Esophagus muscularis mucosa (tissue), 4 donors: ENCODE measurements around the gene DNAH1. TPM values are rescaled to one million over a fixed set of nuclear protein-coding genes. Genes with fewer than 3 reads are reported as not detected.

Source experiments
- DNase-seq: peaks from one replicate; pipeline ENCODE4 v3.0.0-alpha.2; 2017; ENCODE audit errors: extremely low spot score
- H3K27ac ChIP-seq, 4 donors: fragments of 200-600 bp; sonication (generic); replicated peaks in 1 of 4; 1 replicate in 3 of 4; 2 replicates in 1 of 4; pipeline ENCODE4 v1.5.1; 2016 to 2019; ENCODE audit warnings: mild to moderate bottlenecking in 1 of 4
- H3K27me3 ChIP-seq, 4 donors: fragments of 200-600 bp; sonication (generic); one replicate each; pipeline versions ENCODE4 v1.5.1 to v1.6.0; 2016 to 2019
- H3K36me3 ChIP-seq, 4 donors: fragments of 200-600 bp; sonication (generic); one replicate each; pipeline ENCODE4 v1.5.1; 2016 to 2019
- H3K4me1 ChIP-seq, 4 donors: fragments of 200-600 bp; sonication (generic); one replicate each; pipeline ENCODE4 v1.5.1; 2016 to 2019
- H3K4me3 ChIP-seq, 4 donors: fragments of 200-600 bp; sonication (generic); 1 replicate in 2 of 4; 2 replicates in 2 of 4; pipeline ENCODE4 v1.5.1; 2016 to 2019; ENCODE audit warnings: mild to moderate bottlenecking in 4 of 4, moderate library complexity in 1 of 4
- H3K9me3 ChIP-seq, 4 donors: fragments of 200-600 bp; sonication (generic); 1 replicate in 3 of 4; 2 replicates in 1 of 4; pipeline ENCODE4 v1.5.1; 2016 to 2019
- EP300 ChIP-seq: sonication (generic); formaldehyde crosslinking; IDR thresholded peaks from one replicate; pipeline ENCODE4 v1.6.1; 2017; ENCODE audit warnings: antibody characterized with exemption
- POLR2A ChIP-seq: fragments of 450-650 bp; IDR thresholded peaks from one replicate; pipeline ENCODE4 v1.6.1; 2017; ENCODE audit warnings: antibody characterized with exemption, moderate library complexity, mild to moderate bottlenecking, low read depth
- POLR2AphosphoS5 ChIP-seq, 2 donors: sonication (generic); formaldehyde crosslinking; IDR thresholded peaks; one replicate each; pipeline ENCODE4 v1.6.1; 2017; ENCODE audit warnings: antibody characterized with exemption in 2 of 2
- WGBS: methylation state at CpG from one replicate; pipeline ENCODE4 v1.1.5; 2018; 5-methylcytosine and 5-hydroxymethylcytosine counted together
- intact Hi-C: fragments of 100-400 bp; cut with DNase I; formaldehyde crosslinking; loops from one replicate; pipeline ENCODE4 v1.15.1; 2023
- total RNA-seq, 4 donors: library from RNA; depleted of rRNA; stranded (reverse); fragments of >200 nt; gene quantifications; one replicate each; pipeline versions ENCODE4 v1.1.0 to v1.2.1, GENCODE V29; 2016
- TF ChIP-seq, protein P1 (sequence below), 3 experiments: fragments of 200-600 bp in 2 of 3; fragments of 450-650 bp in 1 of 3; sonication (generic) in 2 of 3; IDR thresholded peaks; one replicate each; pipeline ENCODE4 v1.5.1; 2017 to 2019; ENCODE audit warnings: antibody characterized with exemption in 3 of 3, mild to moderate bottlenecking in 2 of 3, moderate library complexity in 1 of 3

DNAH1 gene
- total RNA-seq, 4 donors from 2014 or later, result 3.4 to 5.4 (median 3.6) TPM

DNA sequence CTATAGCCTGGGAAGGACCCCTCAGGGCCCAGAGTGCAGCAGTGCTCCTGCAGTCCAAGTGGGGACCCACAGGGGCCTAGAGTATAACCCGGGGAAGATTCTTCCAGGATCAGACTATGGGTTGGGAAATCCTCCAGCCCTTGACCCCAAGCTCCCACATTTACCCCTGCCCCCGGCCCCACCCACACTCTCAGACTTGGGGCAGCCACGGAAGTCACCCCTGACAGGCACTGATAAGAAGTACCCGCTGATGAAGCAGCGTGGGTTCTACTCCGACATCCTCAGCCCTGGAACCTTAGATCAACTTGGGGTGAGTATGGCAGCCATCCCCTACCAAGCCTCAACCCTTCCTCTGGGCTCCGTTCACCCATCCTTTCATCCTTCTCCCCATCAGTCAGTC, 6.3 kb downstream of the DNAH1 start:
- intact Hi-C loops, result no loop called here
- H3K36me3 ChIP-seq, result no peaks in the 10 kb centered on the region
- H3K4me1 ChIP-seq, result peaks cover 8 to 15% (median 9%) of the 10 kb centered on the region in 4 donors
- no peaks in the 10 kb centered on the region for H3K27me3 ChIP-seq
- no peaks in the 10 kb centered on the region for H3K9me3 ChIP-seq
- no peak for DNase-seq
- no peak overlapping the region for H3K4me3 ChIP-seq
- WGBS, result 88% methylated on average over 7 of the region's 7 CpGs
- no peak overlapping the region for H3K27ac ChIP-seq
- TF ChIP-seq POLR2AphosphoS5 (IDR thresholded peaks at IDR 0.05) (no peak), EP300 (no peak), POLR2A (no peak)
- TF ChIP-seq, protein P1, sequence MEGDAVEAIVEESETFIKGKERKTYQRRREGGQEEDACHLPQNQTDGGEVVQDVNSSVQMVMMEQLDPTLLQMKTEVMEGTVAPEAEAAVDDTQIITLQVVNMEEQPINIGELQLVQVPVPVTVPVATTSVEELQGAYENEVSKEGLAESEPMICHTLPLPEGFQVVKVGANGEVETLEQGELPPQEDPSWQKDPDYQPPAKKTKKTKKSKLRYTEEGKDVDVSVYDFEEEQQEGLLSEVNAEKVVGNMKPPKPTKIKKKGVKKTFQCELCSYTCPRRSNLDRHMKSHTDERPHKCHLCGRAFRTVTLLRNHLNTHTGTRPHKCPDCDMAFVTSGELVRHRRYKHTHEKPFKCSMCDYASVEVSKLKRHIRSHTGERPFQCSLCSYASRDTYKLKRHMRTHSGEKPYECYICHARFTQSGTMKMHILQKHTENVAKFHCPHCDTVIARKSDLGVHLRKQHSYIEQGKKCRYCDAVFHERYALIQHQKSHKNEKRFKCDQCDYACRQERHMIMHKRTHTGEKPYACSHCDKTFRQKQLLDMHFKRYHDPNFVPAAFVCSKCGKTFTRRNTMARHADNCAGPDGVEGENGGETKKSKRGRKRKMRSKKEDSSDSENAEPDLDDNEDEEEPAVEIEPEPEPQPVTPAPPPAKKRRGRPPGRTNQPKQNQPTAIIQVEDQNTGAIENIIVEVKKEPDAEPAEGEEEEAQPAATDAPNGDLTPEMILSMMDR (IDR thresholded peaks at IDR 0.05), result no peak

DNA sequence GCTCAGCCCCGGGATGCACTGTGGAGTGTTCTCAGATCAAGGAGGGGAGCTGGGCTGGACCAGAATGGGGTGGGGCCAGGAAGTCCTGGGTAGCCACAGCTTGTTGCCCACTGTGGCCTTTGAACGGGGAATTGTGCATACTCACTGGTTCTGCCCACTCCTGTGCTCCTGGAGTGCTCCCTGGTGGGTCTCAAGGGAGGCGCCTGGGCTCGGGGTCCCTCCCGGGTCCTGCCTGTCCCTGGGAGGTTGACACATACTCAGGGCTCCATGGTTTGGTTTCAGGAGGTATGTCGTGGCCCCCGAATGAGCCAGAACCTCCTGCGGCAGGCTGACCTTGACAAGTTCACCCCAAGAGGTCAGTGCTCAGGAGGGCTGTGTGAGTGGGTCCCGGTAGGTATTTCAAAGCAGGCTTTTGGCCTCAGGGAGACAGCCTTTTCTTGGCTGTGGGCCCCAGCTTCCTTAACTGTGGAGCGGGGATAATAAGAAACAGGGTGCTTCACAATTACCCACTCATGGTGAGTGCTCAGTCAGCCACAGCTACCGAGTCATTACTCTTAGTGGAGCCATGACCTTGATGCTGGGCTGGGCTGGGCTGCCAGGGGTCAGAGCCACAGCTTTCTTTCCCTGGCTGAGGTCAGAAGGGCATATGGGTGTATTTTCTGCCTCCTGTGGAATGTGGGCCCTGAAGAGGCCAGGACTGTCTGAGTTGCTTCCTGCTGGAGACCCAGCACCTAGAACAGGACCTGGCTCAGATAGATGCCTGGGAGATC, 7.6 kb downstream of the DNAH1 start:
- H3K27me3 ChIP-seq, result no peaks in the 10 kb centered on the region
- TF ChIP-seq POLR2AphosphoS5 (IDR thresholded peaks at IDR 0.05), result no peak
- TF ChIP-seq, protein P1 (IDR thresholded peaks at IDR 0.05), result no peak
- peaks cover 0 to 3% (median 0%) of the 10 kb centered on the region in 4 donors for H3K36me3 ChIP-seq
- no peak for DNase-seq
- intact Hi-C loops, result no loop called here
- peaks cover 0 to 4% (median 0%) of the 10 kb centered on the region in 4 donors for H3K4me1 ChIP-seq
- no peak overlapping the region for H3K4me3 ChIP-seq
- H3K27ac ChIP-seq, result no peak overlapping the region
- H3K9me3 ChIP-seq, result no peaks in the 10 kb centered on the region
- WGBS, result 95% methylated on average over 4 of the region's 11 CpGs

DNA sequence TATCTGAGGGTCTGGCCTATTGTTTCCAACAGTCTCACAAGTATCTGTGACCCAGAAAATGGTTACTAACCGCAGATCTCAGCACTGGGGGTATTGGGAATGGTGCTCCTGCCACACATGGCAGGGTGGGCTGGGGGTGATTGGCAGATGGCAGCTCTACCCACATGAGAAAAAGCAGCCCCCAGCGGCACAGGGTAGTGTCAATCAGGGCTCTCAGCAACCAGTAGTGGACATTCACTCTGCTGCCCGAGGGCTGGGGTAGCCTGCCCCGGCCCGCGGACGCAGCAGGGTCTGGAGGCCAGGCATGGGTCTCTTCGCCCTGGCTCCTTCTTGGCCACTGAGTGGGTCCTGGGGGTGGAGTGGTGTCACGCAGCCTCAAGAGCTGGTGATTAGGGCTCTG, 8.6 kb downstream of the DNAH1 start:
- Histone ChIP-seq H3K27me3 (no peaks in the 10 kb centered on the region), H3K27ac (no peak overlapping the region), H3K9me3 (no peaks in the 10 kb centered on the region), H3K36me3 (peaks cover 0 to 4% (median 0%) of the 10 kb centered on the region in 4 donors), H3K4me3 (no peak overlapping the region), H3K4me1 (peaks cover 0 to 2% (median 0%) of the 10 kb centered on the region in 4 donors)
- TF ChIP-seq POLR2AphosphoS5 (IDR thresholded peaks at IDR 0.05) (no peak), POLR2A (no peak), EP300 (no peak)
- DNase-seq, result no peak
- 100% methylated on average over 1 of the region's 9 CpGs for WGBS
- intact Hi-C loops, result no loop called here

DNA sequence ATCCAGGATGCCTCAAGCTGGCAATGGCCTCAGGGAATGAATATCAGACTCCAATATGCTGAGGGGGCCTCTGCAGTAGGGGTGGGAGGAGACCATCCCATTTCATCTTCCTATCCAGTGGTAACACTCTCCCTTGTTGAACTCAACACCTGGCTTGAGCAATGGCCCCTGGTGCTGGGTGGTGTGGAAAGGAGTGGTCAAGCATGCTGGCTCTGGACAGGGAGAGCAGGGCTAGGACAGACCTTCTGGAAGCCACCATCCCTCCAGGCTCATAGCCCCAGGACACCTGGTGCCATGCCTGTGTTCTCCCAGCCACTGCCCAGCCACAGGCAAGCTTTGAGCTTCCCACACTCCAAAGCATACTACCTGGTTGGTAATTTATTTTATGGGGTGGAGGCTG, 9.6 kb downstream of the DNAH1 start:
- peaks cover 0 to 4% (median 0%) of the 10 kb centered on the region in 4 donors for H3K36me3 ChIP-seq
- no peak overlapping the region for H3K27ac ChIP-seq
- intact Hi-C loops, result no loop called here
- TF ChIP-seq EP300 (no peak), POLR2AphosphoS5 (IDR thresholded peaks at IDR 0.05) (no peak), POLR2A (no peak)
- TF ChIP-seq, protein P1 (IDR thresholded peaks at IDR 0.05), result no peak
- DNase-seq, result no peak
- H3K27me3 ChIP-seq, result no peaks in the 10 kb centered on the region
- H3K9me3 ChIP-seq, result no peaks in the 10 kb centered on the region
- H3K4me1 ChIP-seq, result peaks cover 0 to 2% (median 0%) of the 10 kb centered on the region in 4 donors
- H3K4me3 ChIP-seq, result no peak overlapping the region

DNA sequence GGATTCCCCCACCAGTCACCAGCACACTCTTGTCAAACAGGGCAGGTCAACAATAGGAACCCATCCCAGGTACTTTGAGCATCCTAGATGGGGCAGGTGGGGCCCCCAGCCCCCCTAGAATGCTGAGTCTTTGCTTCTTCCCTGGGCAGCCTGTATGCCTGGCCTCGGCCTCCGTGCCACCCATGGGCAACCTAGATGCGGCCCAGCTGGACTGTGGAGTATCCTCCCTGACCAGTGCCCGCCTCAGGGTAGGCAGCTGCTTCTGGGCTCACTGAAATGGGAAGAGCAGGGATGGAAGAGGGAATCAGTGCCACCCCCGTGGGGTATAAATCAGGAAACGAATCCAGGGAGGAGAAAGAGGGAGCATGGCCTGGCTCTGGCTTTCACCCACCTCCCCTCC, 10.9 kb downstream of the DNAH1 start:
- H3K27ac ChIP-seq, result no peak overlapping the region
- whole genome bisulfite sequencing, result 96% methylated on average over 5 of the region's 6 CpGs

More for the DNA sequence above, 10.9 kb downstream of the DNAH1 start:
- Histone ChIP-seq H3K36me3 (peaks cover 0 to 15% (median 2%) of the 10 kb centered on the region in 4 donors), H3K27me3 (no peaks in the 10 kb centered on the region), H3K4me3 (no peak overlapping the region), H3K9me3 (no peaks in the 10 kb centered on the region), H3K4me1 (peaks cover 0 to 2% (median 0%) of the 10 kb centered on the region in 4 donors)
- no peak for DNase-seq
- intact Hi-C loops, result no loop called here
- no peak for TF ChIP-seq EP300
- no peak for TF ChIP-seq POLR2AphosphoS5 (IDR thresholded peaks at IDR 0.05)
- no peak for TF ChIP-seq POLR2A
- TF ChIP-seq, protein P1 (IDR thresholded peaks at IDR 0.05), result no peak
